H9 (cell line): ENCODE data around the gene DMRTC2. TPM values are rescaled to one million over a fixed set of nuclear protein-coding genes. Genes with fewer than 3 reads are reported as not detected.

ENCODE experiments used
- DNase-seq: peaks from one replicate; pipeline ENCODE4 v3.0.0-alpha.2; 2017
- H2AFZ ChIP-seq: one replicate; pipeline ENCODE4 v1.6.1; 2013; ENCODE audit warnings: mild to moderate bottlenecking, low read length, control low read depth, moderate library complexity
- H2AK5ac ChIP-seq: 2 replicates; pipeline ENCODE4 v1.6.1; 2013; ENCODE audit warnings: low read length, control low read depth, mixed read lengths; ENCODE audit not compliant: insufficient read length
- H2BK120ac ChIP-seq: one replicate; pipeline ENCODE4 v1.6.1; 2013; ENCODE audit warnings: low read depth, mild to moderate bottlenecking, low read length, control low read depth, inconsistent platforms; ENCODE audit not compliant: poor library complexity, severe bottlenecking
- H2BK12ac ChIP-seq: 2 replicates; pipeline ENCODE4 v1.6.1; 2013; ENCODE audit warnings: low read length, control low read depth, mixed read lengths, low read depth; ENCODE audit not compliant: insufficient read length
- H2BK15ac ChIP-seq: 2 replicates; pipeline ENCODE4 v1.6.1; 2013; ENCODE audit warnings: low read depth, low read length, control low read depth
- H2BK20ac ChIP-seq: one replicate; pipeline ENCODE4 v1.6.1; 2013; ENCODE audit warnings: low read depth, mild to moderate bottlenecking, low read length, control low read depth, inconsistent platforms; ENCODE audit not compliant: poor library complexity, severe bottlenecking
- H2BK5ac ChIP-seq: 2 replicates; pipeline ENCODE4 v1.6.1; 2013; ENCODE audit warnings: low read length, control low read depth, mixed read lengths; ENCODE audit not compliant: insufficient read length
- H3K14ac ChIP-seq: 2 replicates; pipeline ENCODE4 v1.6.1; 2013; ENCODE audit warnings: low read length, control low read depth; ENCODE audit not compliant: insufficient read depth
- H3K18ac ChIP-seq: 2 replicates; pipeline ENCODE4 v1.6.1; 2013; ENCODE audit warnings: low read depth, mild to moderate bottlenecking, mixed read lengths, low read length, control low read depth; ENCODE audit not compliant: insufficient read length
- H3K23ac ChIP-seq: 2 replicates; pipeline ENCODE4 v1.6.1; 2013; ENCODE audit warnings: low read length, control low read depth, mixed read lengths, low read depth; ENCODE audit not compliant: insufficient read length
- H3K23me2 ChIP-seq: 2 replicates; pipeline ENCODE4 v1.6.1; 2013; ENCODE audit warnings: low read depth, mild to moderate bottlenecking, mixed read lengths, low read length, control low read depth; ENCODE audit not compliant: insufficient read length, poor library complexity, severe bottlenecking
- H3K27ac ChIP-seq: 2 replicates; pipeline ENCODE4 v1.5.1; 2013; ENCODE audit warnings: low read length, control low read depth, mixed read lengths, low read depth; ENCODE audit not compliant: insufficient read length
- H3K27me3 ChIP-seq: 2 replicates; pipeline ENCODE4 v1.6.1; 2013; ENCODE audit warnings: low read length, control low read depth, inconsistent platforms; ENCODE audit not compliant: insufficient read depth
- H3K4ac ChIP-seq: 2 replicates; pipeline ENCODE4 v1.6.1; 2013; ENCODE audit warnings: low read depth, mild to moderate bottlenecking, control low read depth, inconsistent platforms, low read length, moderate library complexity
- H3K4me1 ChIP-seq: 2 replicates; pipeline ENCODE4 v1.6.1; 2013; ENCODE audit warnings: low read length, control low read depth, inconsistent platforms; ENCODE audit not compliant: insufficient read depth
- H3K4me2 ChIP-seq: 2 replicates; pipeline ENCODE4 v1.6.1; 2013; ENCODE audit warnings: low read length, control low read depth, mixed read lengths; ENCODE audit not compliant: insufficient read length, insufficient read depth
- H3K56ac ChIP-seq: 2 replicates; pipeline ENCODE4 v1.6.1; 2013; ENCODE audit warnings: low read depth, mild to moderate bottlenecking, mixed read lengths, low read length, control low read depth; ENCODE audit not compliant: insufficient read length
- H3K79me1 ChIP-seq: 2 replicates; pipeline ENCODE4 v1.6.1; 2013; ENCODE audit warnings: low read depth, mild to moderate bottlenecking, moderate library complexity, low read length, control low read depth, inconsistent platforms; ENCODE audit not compliant: insufficient read depth, poor library complexity, severe bottlenecking
- H3K79me2 ChIP-seq: 2 replicates; pipeline ENCODE4 v1.6.1; 2013; ENCODE audit warnings: low read length, control low read depth, inconsistent platforms; ENCODE audit not compliant: insufficient read depth
- H3K9ac ChIP-seq: 2 replicates; pipeline ENCODE4 v1.6.1; 2013; ENCODE audit warnings: low read length, control low read depth, mixed read lengths; ENCODE audit not compliant: insufficient read length; ENCODE audit errors: extremely low read depth
- H3K9me3 ChIP-seq: one replicate; pipeline ENCODE4 v1.6.1; 2013; ENCODE audit warnings: low read depth, low read length, inconsistent platforms; ENCODE audit not compliant: control insufficient read depth
- H3T11ph ChIP-seq: one replicate; pipeline ENCODE4 v1.6.1; 2013; ENCODE audit warnings: mild to moderate bottlenecking, low read length, control low read depth, inconsistent platforms
- H4K20me1 ChIP-seq: one replicate; pipeline ENCODE4 v1.6.1; 2013; ENCODE audit not compliant: control insufficient read depth, insufficient read length, insufficient read depth
- H4K5ac ChIP-seq: 2 replicates; pipeline ENCODE4 v1.6.1; 2013; ENCODE audit warnings: low read depth, mild to moderate bottlenecking, mixed read lengths, low read length, control low read depth; ENCODE audit not compliant: insufficient read length
- H4K8ac ChIP-seq: replicated peaks from 2 replicates; pipeline ENCODE4 v1.6.1; 2013; ENCODE audit warnings: low read length, control low read depth, mixed read lengths, low read depth; ENCODE audit not compliant: insufficient read length
- H4K91ac ChIP-seq: 2 replicates; pipeline ENCODE4 v1.6.1; 2013; ENCODE audit warnings: low read depth, mild to moderate bottlenecking, moderate library complexity, mixed read lengths, low read length, control low read depth; ENCODE audit not compliant: insufficient read length
- H3K27ac Mint-ChIP-seq, 3 experiments: 2 replicates in 2 of 3; 3 replicates in 1 of 3; pipeline ENCODE4 v1.8.0; 2020 to 2021; ENCODE audit warnings: mixed read lengths in 3 of 3, mild to moderate bottlenecking in 1 of 3, moderate library complexity in 1 of 3
- H3K27me3 Mint-ChIP-seq: 2 replicates; pipeline ENCODE4 v1.8.0; 2021; ENCODE audit warnings: low read depth, mild to moderate bottlenecking, moderate library complexity, mixed read lengths
- H3K36me3 Mint-ChIP-seq, 3 experiments: 2 replicates in 2 of 3; 3 replicates in 1 of 3; pipeline ENCODE4 v1.8.0; 2020 to 2021; ENCODE audit warnings: low read depth in 3 of 3, mixed read lengths in 3 of 3; ENCODE audit not compliant: insufficient read depth in 1 of 3
- H3K4me1 Mint-ChIP-seq, 2 experiments: 2 replicates each; pipeline ENCODE4 v1.8.0; 2020; ENCODE audit warnings: mixed read lengths in 2 of 2
- H3K4me3 Mint-ChIP-seq, 2 experiments: 2 replicates in 1 of 2; 3 replicates in 1 of 2; pipeline ENCODE4 v1.8.0; 2020 to 2021; ENCODE audit warnings: mild to moderate bottlenecking in 2 of 2, mixed read lengths in 2 of 2, moderate library complexity in 1 of 2
- H3K9me3 Mint-ChIP-seq, 2 experiments: 2 replicates in 1 of 2; 3 replicates in 1 of 2; pipeline ENCODE4 v1.8.0; 2020; ENCODE audit warnings: mild to moderate bottlenecking in 2 of 2, mixed read lengths in 2 of 2, moderate library complexity in 1 of 2
- CTCF ChIP-seq: fragments of 200-600 bp; sonication (generic); conservative IDR thresholded peaks from 3 replicates; pipeline ENCODE4 v1.8.0; 2021; ENCODE audit warnings: antibody characterized with exemption, mild to moderate bottlenecking
- WGBS: extraction: QIAGEN DNeasy Blood & Tissue Kit; methylation state at CpG from one replicate; pipeline ENCODE4 v1.1.7; 2013; ENCODE audit warnings: missing lambda C conversion rate, low lambda C conversion rate, mixed read lengths; ENCODE audit not compliant: insufficient read length; ENCODE audit errors: extremely low coverage; 5-methylcytosine and 5-hydroxymethylcytosine counted together
- total RNA-seq: library from RNA; stranded (reverse); gene quantifications from 2 replicates; pipeline ENCODE4 v1.2.1, GENCODE V29; 2021

Gene DMRTC2
- total RNA-seq, 1 experiment from 2014 or later, result not detected

- no peak overlapping the region for H3K4ac ChIP-seq
- H3K27ac Mint-ChIP-seq, result peak overlapping the region in 2 of 3 experiments; percentile 29 to 83; a peak in 4 of 7 replicates
- no peak overlapping the region for H4K8ac ChIP-seq
These were observed 39.2 kb downstream of the DMRTC2 start for GRCh38 chr19:41883821-41884733.

More at GRCh38 chr19:41883821-41884733, 39.2 kb downstream of the DMRTC2 start:
- H3K14ac ChIP-seq, result no peak overlapping the region; the same call in 1 of the 2 replicates
- H3K4me2 ChIP-seq, result peak overlapping the region; percentile 98
- no peaks in the 10 kb centered on the region for H4K20me1 ChIP-seq
- TF ChIP-seq CTCF, result no peak
- H3K79me2 ChIP-seq, result no peaks in the 10 kb centered on the region
- H2BK20ac ChIP-seq, result no peak overlapping the region
- peaks cover 0 to 1% (median 0%) of the 10 kb centered on the region in 3 experiments; a peak in 3 of 7 replicates for H3K36me3 Mint-ChIP-seq
- no CpG with 5 or more reads among the region's 66 CpGs for WGBS
- H3K23ac ChIP-seq, result no peak overlapping the region
- no peak overlapping the region for H2AK5ac ChIP-seq
- H3K4me1 Mint-ChIP-seq, result peaks cover 27 to 50% of the 10 kb centered on the region in 2 experiments
- H3K4me3 Mint-ChIP-seq, result peak overlapping the region; percentile 84 to 94
- H4K5ac ChIP-seq, result no peak overlapping the region
- H2AFZ ChIP-seq, result no peak overlapping the region
- H3K4me1 ChIP-seq, result peaks cover 8% of the 10 kb centered on the region
- H2BK15ac ChIP-seq, result no peak overlapping the region
- no peak overlapping the region for H3K18ac ChIP-seq
- no peak overlapping the region for H2BK12ac ChIP-seq
- H3K9ac ChIP-seq, result peak overlapping the region; percentile 92
- H3K23me2 ChIP-seq, result peaks cover 20% of the 10 kb centered on the region
- H4K91ac ChIP-seq, result no peak overlapping the region
- DNase-seq, result peak; percentile 97
- H3K9me3 Mint-ChIP-seq, result no peaks in the 10 kb centered on the region; a peak in 1 of 5 replicates
- H2BK5ac ChIP-seq, result no peak overlapping the region
- no peak overlapping the region for H3K56ac ChIP-seq
- no peak overlapping the region for H2BK120ac ChIP-seq
- H3K27me3 Mint-ChIP-seq, result peaks cover 34% of the 10 kb centered on the region
- no peaks in the 10 kb centered on the region for H3K79me1 ChIP-seq
- no peaks in the 10 kb centered on the region for H3K9me3 ChIP-seq
- no peaks in the 10 kb centered on the region; the same call in 1 of the 2 replicates for H3K27me3 ChIP-seq
- no peak overlapping the region for H3K27ac ChIP-seq
- H3T11ph ChIP-seq, result no peak overlapping the region
